ENCODE measurements around the gene B3GNT5.

Gene B3GNT5

GRCh38 chr3:183266454-183266853, 13.4 kb downstream of the B3GNT5 start:
- Histone ChIP-seq H3K27ac (ENCODE audit: low read depth, low read length) (peak overlapping the region; percentile 93), H3K4me3 (ENCODE audit: low read depth, low read length) (no peak overlapping the region), H3K4me1 (ENCODE audit: control insufficient read depth, insufficient read depth, low read length) (peaks cover 57% of the 10 kb centered on the region), H3K36me3 (ENCODE audit: control insufficient read depth, insufficient read depth, low read length) (peaks cover 10% of the 10 kb centered on the region; the same call in 1 of the 2 replicates), H3K9ac (ENCODE audit: low read depth, low read length) (no peak overlapping the region), H3K9me3 (ENCODE audit: control insufficient read depth, insufficient read depth, low read length) (no peaks in the 10 kb centered on the region), H3K27me3 (ENCODE audit: control insufficient read depth, insufficient read depth, low read length) (no peaks in the 10 kb centered on the region)

GRCh38 chr3:183267140-183267539, 14.1 kb downstream of the B3GNT5 start:
- H3K9ac ChIP-seq (ENCODE audit: low read depth, low read length), result no peak overlapping the region
- H3K36me3 ChIP-seq (ENCODE audit: control insufficient read depth, insufficient read depth, low read length), result peaks cover 11% of the 10 kb centered on the region; the same call in 1 of the 2 replicates
- H3K9me3 ChIP-seq (ENCODE audit: control insufficient read depth, insufficient read depth, low read length), result no peaks in the 10 kb centered on the region
- no peak overlapping the region for H3K27ac ChIP-seq (ENCODE audit: low read depth, low read length)
- H3K27me3 ChIP-seq (ENCODE audit: control insufficient read depth, insufficient read depth, low read length), result no peaks in the 10 kb centered on the region
- no peak overlapping the region for H3K4me3 ChIP-seq (ENCODE audit: low read depth, low read length)
- H3K4me1 ChIP-seq (ENCODE audit: control insufficient read depth, insufficient read depth, low read length), result peaks cover 57% of the 10 kb centered on the region

GRCh38 chr3:183268366-183268765, 15.3 kb downstream of the B3GNT5 start:
- H3K9me3 ChIP-seq (ENCODE audit: control insufficient read depth, insufficient read depth, low read length), result no peaks in the 10 kb centered on the region
- H3K27me3 ChIP-seq (ENCODE audit: control insufficient read depth, insufficient read depth, low read length), result no peaks in the 10 kb centered on the region
- no peak overlapping the region for H3K9ac ChIP-seq (ENCODE audit: low read depth, low read length)
- no peak overlapping the region for H3K4me3 ChIP-seq (ENCODE audit: low read depth, low read length)
- H3K36me3 ChIP-seq (ENCODE audit: control insufficient read depth, insufficient read depth, low read length), result peaks cover 11% of the 10 kb centered on the region; the same call in 1 of the 2 replicates
- H3K27ac ChIP-seq (ENCODE audit: low read depth, low read length), result peak overlapping the region; percentile 40
- H3K4me1 ChIP-seq (ENCODE audit: control insufficient read depth, insufficient read depth, low read length), result peaks cover 52% of the 10 kb centered on the region

- Histone ChIP-seq H3K9ac (ENCODE audit: low read depth, low read length) (no peak overlapping the region), H3K27me3 (ENCODE audit: control insufficient read depth, insufficient read depth, low read length) (no peaks in the 10 kb centered on the region), H3K9me3 (ENCODE audit: control insufficient read depth, insufficient read depth, low read length) (no peaks in the 10 kb centered on the region), H3K27ac (ENCODE audit: low read depth, low read length) (no peak overlapping the region), H3K4me3 (ENCODE audit: low read depth, low read length) (no peak overlapping the region), H3K4me1 (ENCODE audit: control insufficient read depth, insufficient read depth, low read length) (peaks cover 42% of the 10 kb centered on the region), H3K36me3 (ENCODE audit: control insufficient read depth, insufficient read depth, low read length) (peaks cover 11% of the 10 kb centered on the region; the same call in 1 of the 2 replicates)
Observed at GRCh38 chr3:183269345-183269744, 16.3 kb downstream of the B3GNT5 start.

GRCh38 chr3:183270344-183270743, 17.3 kb downstream of the B3GNT5 start:
- Histone ChIP-seq H3K36me3 (ENCODE audit: control insufficient read depth, insufficient read depth, low read length) (peaks cover 11% of the 10 kb centered on the region; the same call in 1 of the 2 replicates), H3K4me1 (ENCODE audit: control insufficient read depth, insufficient read depth, low read length) (peaks cover 32% of the 10 kb centered on the region), H3K27ac (ENCODE audit: low read depth, low read length) (no peak overlapping the region)

GRCh38 chr3:183272142-183272541, 19.1 kb downstream of the B3GNT5 start:
- H3K9ac ChIP-seq (ENCODE audit: low read depth, low read length), result no peak overlapping the region
- no peaks in the 10 kb centered on the region for H3K9me3 ChIP-seq (ENCODE audit: control insufficient read depth, insufficient read depth, low read length)
- H3K27me3 ChIP-seq (ENCODE audit: control insufficient read depth, insufficient read depth, low read length), result no peaks in the 10 kb centered on the region
- H3K4me3 ChIP-seq (ENCODE audit: low read depth, low read length), result no peak overlapping the region
- peaks cover 20% of the 10 kb centered on the region for H3K4me1 ChIP-seq (ENCODE audit: control insufficient read depth, insufficient read depth, low read length)
- H3K27ac ChIP-seq (ENCODE audit: low read depth, low read length), result no peak overlapping the region
- peaks cover 11% of the 10 kb centered on the region; the same call in 1 of the 2 replicates for H3K36me3 ChIP-seq (ENCODE audit: control insufficient read depth, insufficient read depth, low read length)

More at GRCh38 chr3:183270344-183270743, 17.3 kb downstream of the B3GNT5 start:
- Histone ChIP-seq H3K9me3 (ENCODE audit: control insufficient read depth, insufficient read depth, low read length) (no peaks in the 10 kb centered on the region), H3K27me3 (ENCODE audit: control insufficient read depth, insufficient read depth, low read length) (no peaks in the 10 kb centered on the region), H3K4me3 (ENCODE audit: low read depth, low read length) (no peak overlapping the region), H3K9ac (ENCODE audit: low read depth, low read length) (no peak overlapping the region)

- Histone ChIP-seq H3K9me3 (ENCODE audit: control insufficient read depth, insufficient read depth, low read length) (no peaks in the 10 kb centered on the region), H3K27ac (ENCODE audit: low read depth, low read length) (no peak overlapping the region), H3K9ac (ENCODE audit: low read depth, low read length) (no peak overlapping the region), H3K27me3 (ENCODE audit: control insufficient read depth, insufficient read depth, low read length) (no peaks in the 10 kb centered on the region), H3K4me3 (ENCODE audit: low read depth, low read length) (no peak overlapping the region), H3K4me1 (ENCODE audit: control insufficient read depth, insufficient read depth, low read length) (peaks cover 15% of the 10 kb centered on the region), H3K36me3 (ENCODE audit: control insufficient read depth, insufficient read depth, low read length) (peaks cover 11% of the 10 kb centered on the region; the same call in 1 of the 2 replicates)
Observed at GRCh38 chr3:183272791-183273190, 19.7 kb downstream of the B3GNT5 start.

GRCh38 chr3:183274609-183275008, 21.6 kb downstream of the B3GNT5 start:
- Histone ChIP-seq H3K27me3 (ENCODE audit: control insufficient read depth, insufficient read depth, low read length) (no peaks in the 10 kb centered on the region), H3K9ac (ENCODE audit: low read depth, low read length) (no peak overlapping the region), H3K4me1 (ENCODE audit: control insufficient read depth, insufficient read depth, low read length) (no peaks in the 10 kb centered on the region), H3K27ac (ENCODE audit: low read depth, low read length) (no peak overlapping the region), H3K9me3 (ENCODE audit: control insufficient read depth, insufficient read depth, low read length) (no peaks in the 10 kb centered on the region), H3K36me3 (ENCODE audit: control insufficient read depth, insufficient read depth, low read length) (peaks cover 11% of the 10 kb centered on the region; the same call in 1 of the 2 replicates), H3K4me3 (ENCODE audit: low read depth, low read length) (no peak overlapping the region)

GRCh38 chr3:183275418-183275817, 22.4 kb downstream of the B3GNT5 start:
- H3K27ac ChIP-seq (ENCODE audit: low read depth, low read length), result no peak overlapping the region
- no peak overlapping the region for H3K9ac ChIP-seq (ENCODE audit: low read depth, low read length)
- H3K4me1 ChIP-seq (ENCODE audit: control insufficient read depth, insufficient read depth, low read length), result no peaks in the 10 kb centered on the region
- H3K36me3 ChIP-seq (ENCODE audit: control insufficient read depth, insufficient read depth, low read length), result peaks cover 9% of the 10 kb centered on the region; the same call in 1 of the 2 replicates
- no peaks in the 10 kb centered on the region for H3K9me3 ChIP-seq (ENCODE audit: control insufficient read depth, insufficient read depth, low read length)
- no peak overlapping the region for H3K4me3 ChIP-seq (ENCODE audit: low read depth, low read length)
- no peaks in the 10 kb centered on the region for H3K27me3 ChIP-seq (ENCODE audit: control insufficient read depth, insufficient read depth, low read length)

- Histone ChIP-seq H3K4me3 (ENCODE audit: low read depth, low read length) (no peak overlapping the region), H3K27ac (ENCODE audit: low read depth, low read length) (no peak overlapping the region), H3K36me3 (ENCODE audit: control insufficient read depth, insufficient read depth, low read length) (0 out of 2 replicates have a peak, but pooled peaks cover 6% of the 10 kb centered on the region), H3K27me3 (ENCODE audit: control insufficient read depth, insufficient read depth, low read length) (no peaks in the 10 kb centered on the region), H3K9ac (ENCODE audit: low read depth, low read length) (no peak overlapping the region), H3K4me1 (ENCODE audit: control insufficient read depth, insufficient read depth, low read length) (no peaks in the 10 kb centered on the region), H3K9me3 (ENCODE audit: control insufficient read depth, insufficient read depth, low read length) (no peaks in the 10 kb centered on the region)
Observed at GRCh38 chr3:183275937-183276336, 22.9 kb downstream of the B3GNT5 start.

- Histone ChIP-seq H3K27ac (ENCODE audit: low read depth, low read length) (no peak overlapping the region), H3K9me3 (ENCODE audit: control insufficient read depth, insufficient read depth, low read length) (no peaks in the 10 kb centered on the region), H3K4me3 (ENCODE audit: low read depth, low read length) (no peak overlapping the region), H3K36me3 (ENCODE audit: control insufficient read depth, insufficient read depth, low read length) (no peaks in the 10 kb centered on the region), H3K4me1 (ENCODE audit: control insufficient read depth, insufficient read depth, low read length) (no peaks in the 10 kb centered on the region), H3K9ac (ENCODE audit: low read depth, low read length) (no peak overlapping the region), H3K27me3 (ENCODE audit: control insufficient read depth, insufficient read depth, low read length) (no peaks in the 10 kb centered on the region)
Observed at GRCh38 chr3:183277260-183277659, 24.2 kb downstream of the B3GNT5 start.
